ENCODE data around the gene PSRC1. TPM values are rescaled to one million over a fixed set of nuclear protein-coding genes. Genes with fewer than 3 reads are reported as not detected.

PSRC1 gene
- total and polyA plus RNA-seq, 2 donors (not counting 3 experiments of a cell fraction or from before 2014, with no cell fraction given), result 25.0 to 29.3 TPM

DNA sequence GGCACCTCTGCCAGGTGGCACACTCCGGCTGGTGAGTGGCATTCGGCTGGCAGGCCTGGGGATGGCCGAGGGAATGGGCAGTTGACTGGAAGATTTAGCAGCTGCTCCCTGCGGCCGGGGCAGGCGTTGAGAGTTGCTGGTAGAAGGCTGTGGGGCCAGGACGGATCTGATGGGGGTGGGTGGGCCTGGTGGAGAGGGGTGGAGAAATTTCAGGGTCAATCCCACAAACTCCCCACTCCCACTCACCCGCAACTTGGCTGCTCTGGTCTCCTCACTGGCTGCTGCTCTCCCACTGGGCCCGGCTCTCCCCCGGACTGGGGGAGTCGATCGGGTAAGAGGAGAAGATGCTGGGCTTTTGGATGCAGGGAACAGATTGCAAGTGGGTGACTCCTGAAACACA, 2.1 kb downstream of the PSRC1 start:
- peaks cover 22% of the 10 kb centered on the region for H3K4me1 ChIP-seq (ENCODE audit: control insufficient read depth, extremely low read depth, insufficient read depth, low read length)
- peaks cover 16% of the 10 kb centered on the region for H3K79me2 ChIP-seq (ENCODE audit: control insufficient read depth, insufficient read depth, low read length)
- H3K4me3 ChIP-seq (replicated peaks in 1 of 3; ENCODE audit: insufficient read depth in 1 of 3, low read depth in 1 of 3, low read length in 3 of 3), result no peak overlapping the region
- BruUV-seq (replicated peaks), result no TSS peak
- H3K36me3 ChIP-seq (ENCODE audit: control insufficient read depth in 2 of 2, extremely low read depth in 1 of 2, insufficient read depth in 2 of 2, low read length in 2 of 2), result no peaks in the 10 kb centered on the region
- H3K27me3 ChIP-seq (ENCODE audit: control insufficient read depth in 2 of 2, insufficient read depth in 2 of 2, low read length in 2 of 2), result no peaks in the 10 kb centered on the region
- no peak for FAIRE-seq
- H3K9me1 ChIP-seq (replicated peaks; ENCODE audit: control insufficient read depth, extremely low read depth, insufficient read depth, low read length), result no peaks in the 10 kb centered on the region
- POLR2A ChIA-PET, result no interaction called here
- no peaks in the 10 kb centered on the region for H3K9me3 ChIP-seq (replicated peaks; ENCODE audit: control insufficient read depth, insufficient read depth, low read length)
- CTCF ChIA-PET, result interaction anchor here (3.7 kb wide), 1 partner anchor 117 kb away, joined by 57 read pairs; the partner anchor contains the start of gene SORT1
- no peaks in the 10 kb centered on the region for H4K20me1 ChIP-seq (replicated peaks; ENCODE audit: control insufficient read depth, extremely low read depth, insufficient read depth, low read length)
- intact Hi-C loops (cut with micrococcal nuclease), result no loop called here
- no peak overlapping the region for H3K4me2 ChIP-seq (ENCODE audit: insufficient read depth, low read length)
- no peak for DNase-seq (ENCODE audit: low read depth, low spot score)
- H3K27ac ChIP-seq (ENCODE audit: insufficient read depth, low read depth, low read length), result no peak overlapping the region
- no peak overlapping the region for H2AFZ ChIP-seq (ENCODE audit: low read depth, low read length)
- no peak for TF ChIP-seq FOS (IDR thresholded peaks at IDR 0.05; ENCODE audit: borderline replicate concordance, insufficient read depth, low read length)
- TF ChIP-seq MYC (IDR thresholded peaks at IDR 0.05; ENCODE audit: low read depth, low read length), result no peak
- TF ChIP-seq MAX (IDR thresholded peaks at IDR 0.05; ENCODE audit: insufficient read depth, insufficient read length), result no peak
- TF ChIP-seq, protein P1, sequence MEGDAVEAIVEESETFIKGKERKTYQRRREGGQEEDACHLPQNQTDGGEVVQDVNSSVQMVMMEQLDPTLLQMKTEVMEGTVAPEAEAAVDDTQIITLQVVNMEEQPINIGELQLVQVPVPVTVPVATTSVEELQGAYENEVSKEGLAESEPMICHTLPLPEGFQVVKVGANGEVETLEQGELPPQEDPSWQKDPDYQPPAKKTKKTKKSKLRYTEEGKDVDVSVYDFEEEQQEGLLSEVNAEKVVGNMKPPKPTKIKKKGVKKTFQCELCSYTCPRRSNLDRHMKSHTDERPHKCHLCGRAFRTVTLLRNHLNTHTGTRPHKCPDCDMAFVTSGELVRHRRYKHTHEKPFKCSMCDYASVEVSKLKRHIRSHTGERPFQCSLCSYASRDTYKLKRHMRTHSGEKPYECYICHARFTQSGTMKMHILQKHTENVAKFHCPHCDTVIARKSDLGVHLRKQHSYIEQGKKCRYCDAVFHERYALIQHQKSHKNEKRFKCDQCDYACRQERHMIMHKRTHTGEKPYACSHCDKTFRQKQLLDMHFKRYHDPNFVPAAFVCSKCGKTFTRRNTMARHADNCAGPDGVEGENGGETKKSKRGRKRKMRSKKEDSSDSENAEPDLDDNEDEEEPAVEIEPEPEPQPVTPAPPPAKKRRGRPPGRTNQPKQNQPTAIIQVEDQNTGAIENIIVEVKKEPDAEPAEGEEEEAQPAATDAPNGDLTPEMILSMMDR (IDR thresholded peaks at IDR 0.05; ENCODE audit: extremely low read depth in 1 of 2, insufficient read depth in 1 of 2, low read depth in 1 of 2, low read length in 2 of 2), result no peak
- no peak for TF ChIP-seq GATA2 (IDR thresholded peaks at IDR 0.05; ENCODE audit: insufficient read depth, insufficient read length, low read depth, low read length)
- no peak for TF ChIP-seq POLR2AphosphoS5 (IDR thresholded peaks at IDR 0.05; ENCODE audit: insufficient read depth, low read depth, low read length)
- no peak for TF ChIP-seq EZH2 (IDR thresholded peaks at IDR 0.05; ENCODE audit: borderline replicate concordance, low read depth, low read length, severe bottlenecking)
- TF ChIP-seq JUN (IDR thresholded peaks at IDR 0.05; ENCODE audit: borderline replicate concordance, insufficient read depth, insufficient read length, low read depth), result no peak
- TF ChIP-seq POLR2A (IDR thresholded peaks at IDR 0.05; ENCODE audit: low read depth, low read length), result no peak
- dilution Hi-C loops (cut with MboI; ENCODE audit: extremely low pct_ligation_motif_present, low sequenced_read_pairs), result no loop called here
- no peak overlapping the region for H3K9ac ChIP-seq (replicated peaks; ENCODE audit: extremely low read depth, insufficient read depth, low read length)

All from endothelial cell of umbilical vein (primary cell).